ENCODE data around the gene ANTXRL. TPM values are rescaled to one million over a fixed set of nuclear protein-coding genes. Genes with fewer than 3 reads are reported as not detected.

The ANTXRL gene
- total and polyA plus RNA-seq, 3 experiments from 2014 or later = not detected

- CTCF ChIA-PET = no interaction called here
- Mint-ChIP-seq H3K36me3 (no peaks in the 10 kb centered on the region), H3K4me1 (peaks cover 6 to 19% (median 18%) of the 10 kb centered on the region in 3 donors), H3K27ac (peak overlapping the region in 1 of 8 donors; percentile 8), H3K27me3 (peaks cover 0 to 4% of the 10 kb centered on the region in 2 donors), H3K4me3 (no peak overlapping the region), H3K9me3 (no peaks in the 10 kb centered on the region)
- H3K27ac ChIP-seq (ENCODE audit: low read depth, low read length) = no peak overlapping the region
- H3K4me1 ChIP-seq (ENCODE audit: insufficient read depth, low read length) = peaks cover 16% of the 10 kb centered on the region
- peaks cover 4% of the 10 kb centered on the region for H3K27me3 ChIP-seq (ENCODE audit: insufficient read depth, low read length, poor library complexity, severe bottlenecking)
- POLR2A ChIA-PET = no interaction called here
- peak in 1 of 5 donors; percentile 26 for DNase-seq
- H3K4me3 ChIP-seq (ENCODE audit: low read length) = no peak overlapping the region
- H3K36me3 ChIP-seq (ENCODE audit: insufficient read depth, low read length) = no peaks in the 10 kb centered on the region
- H3K9me3 ChIP-seq (ENCODE audit: low read length) = no peaks in the 10 kb centered on the region
Measured at GRCh38 chr10:46287846-46288477, 1.2 kb downstream of the ANTXRL start.

GRCh38 chr10:46288601-46289206, 1.9 kb downstream of the ANTXRL start:
- peaks cover 6 to 12% (median 11%) of the 10 kb centered on the region in 3 donors for H3K4me1 Mint-ChIP-seq
- Histone ChIP-seq H3K27ac (ENCODE audit: low read depth, low read length) (no peak overlapping the region), H3K36me3 (ENCODE audit: insufficient read depth, low read length) (no peaks in the 10 kb centered on the region), H3K4me3 (ENCODE audit: low read length) (no peak overlapping the region), H3K9me3 (ENCODE audit: low read length) (no peaks in the 10 kb centered on the region), H3K27me3 (ENCODE audit: insufficient read depth, low read length, poor library complexity, severe bottlenecking) (peaks cover 3% of the 10 kb centered on the region), H3K4me1 (ENCODE audit: insufficient read depth, low read length) (peaks cover 11% of the 10 kb centered on the region)
- H3K36me3 Mint-ChIP-seq = no peaks in the 10 kb centered on the region
- POLR2A ChIA-PET = no interaction called here
- no peak overlapping the region for H3K27ac Mint-ChIP-seq
- CTCF ChIA-PET = no interaction called here
- H3K9me3 Mint-ChIP-seq = no peaks in the 10 kb centered on the region
- no peak overlapping the region for H3K4me3 Mint-ChIP-seq
- H3K27me3 Mint-ChIP-seq = peaks cover 0 to 4% of the 10 kb centered on the region in 2 donors
- peak in 1 of 5 donors; percentile 20 for DNase-seq

GRCh38 chr10:46289209-46289810, 2.5 kb downstream of the ANTXRL start:
- Histone ChIP-seq H3K27me3 (ENCODE audit: insufficient read depth, low read length, poor library complexity, severe bottlenecking) (no peaks in the 10 kb centered on the region), H3K9me3 (ENCODE audit: low read length) (no peaks in the 10 kb centered on the region), H3K4me1 (ENCODE audit: insufficient read depth, low read length) (peaks cover 5% of the 10 kb centered on the region), H3K27ac (ENCODE audit: low read depth, low read length) (no peak overlapping the region), H3K36me3 (ENCODE audit: insufficient read depth, low read length) (no peaks in the 10 kb centered on the region), H3K4me3 (ENCODE audit: low read length) (no peak overlapping the region)
- Mint-ChIP-seq H3K27me3 (peaks cover 0 to 4% of the 10 kb centered on the region in 2 donors), H3K4me3 (peak overlapping the region in 1 of 7 donors; percentile 67), H3K9me3 (no peaks in the 10 kb centered on the region), H3K36me3 (no peaks in the 10 kb centered on the region), H3K27ac (no peak overlapping the region), H3K4me1 (peaks cover 3 to 6% (median 5%) of the 10 kb centered on the region in 3 donors)
- ChIA-PET CTCF (no interaction called here), POLR2A (no interaction called here)
- peak in 1 of 5 donors; percentile 15 for DNase-seq

GRCh38 chr10:46290101-46290886, 3.5 kb downstream of the ANTXRL start:
- Histone ChIP-seq H3K27ac (ENCODE audit: low read depth, low read length) (no peak overlapping the region), H3K36me3 (ENCODE audit: insufficient read depth, low read length) (no peaks in the 10 kb centered on the region), H3K9me3 (ENCODE audit: low read length) (no peaks in the 10 kb centered on the region), H3K27me3 (ENCODE audit: insufficient read depth, low read length, poor library complexity, severe bottlenecking) (no peaks in the 10 kb centered on the region), H3K4me1 (ENCODE audit: insufficient read depth, low read length) (peaks cover under 1% of the 10 kb centered on the region), H3K4me3 (ENCODE audit: low read length) (no peak overlapping the region)
- Mint-ChIP-seq H3K27ac (no peak overlapping the region), H3K9me3 (no peaks in the 10 kb centered on the region), H3K36me3 (no peaks in the 10 kb centered on the region), H3K4me3 (peak overlapping the region in 1 of 7 donors; percentile 34), H3K4me1 (peaks cover 1 to 2% (median 1%) of the 10 kb centered on the region in 3 donors), H3K27me3 (peaks cover 0 to 4% of the 10 kb centered on the region in 2 donors)
- CTCF ChIA-PET = no interaction called here
- DNase-seq = peak in 1 of 5 donors; percentile 21
- POLR2A ChIA-PET = no interaction called here

GRCh38 chr10:46291817-46292572, 5.2 kb downstream of the ANTXRL start:
- Histone ChIP-seq H3K9me3 (ENCODE audit: low read length) (no peaks in the 10 kb centered on the region), H3K4me3 (ENCODE audit: low read length) (no peak overlapping the region), H3K36me3 (ENCODE audit: insufficient read depth, low read length) (no peaks in the 10 kb centered on the region), H3K27me3 (ENCODE audit: insufficient read depth, low read length, poor library complexity, severe bottlenecking) (no peaks in the 10 kb centered on the region), H3K27ac (ENCODE audit: low read depth, low read length) (no peak overlapping the region), H3K4me1 (ENCODE audit: insufficient read depth, low read length) (no peaks in the 10 kb centered on the region)
- ChIA-PET CTCF (no interaction called here), POLR2A (no interaction called here)
- peaks cover 0 to 3% of the 10 kb centered on the region in 2 donors for H3K27me3 Mint-ChIP-seq
- peak overlapping the region in 2 of 8 donors; percentile 7 to 25 for H3K27ac Mint-ChIP-seq
- H3K9me3 Mint-ChIP-seq = no peaks in the 10 kb centered on the region
- H3K4me1 Mint-ChIP-seq = no peaks in the 10 kb centered on the region
- peak in 1 of 5 donors; percentile 30 for DNase-seq
- H3K36me3 Mint-ChIP-seq = no peaks in the 10 kb centered on the region
- no peak overlapping the region for H3K4me3 Mint-ChIP-seq

GRCh38 chr10:46292573-46293023, 5.8 kb downstream of the ANTXRL start:
- no peaks in the 10 kb centered on the region for H3K4me1 Mint-ChIP-seq
- H3K4me1 ChIP-seq (ENCODE audit: insufficient read depth, low read length) = no peaks in the 10 kb centered on the region
- H3K4me3 Mint-ChIP-seq = no peak overlapping the region
- H3K9me3 Mint-ChIP-seq = no peaks in the 10 kb centered on the region
- H3K4me3 ChIP-seq (ENCODE audit: low read length) = no peak overlapping the region
- POLR2A ChIA-PET = no interaction called here
- no peaks in the 10 kb centered on the region for H3K27me3 ChIP-seq (ENCODE audit: insufficient read depth, low read length, poor library complexity, severe bottlenecking)
- no peaks in the 10 kb centered on the region for H3K36me3 Mint-ChIP-seq
- no peak overlapping the region for H3K27ac ChIP-seq (ENCODE audit: low read depth, low read length)
- CTCF ChIA-PET = no interaction called here
- peak overlapping the region in 2 of 8 donors; percentile 7 to 25 for H3K27ac Mint-ChIP-seq
- no peak for DNase-seq
- H3K36me3 ChIP-seq (ENCODE audit: insufficient read depth, low read length) = no peaks in the 10 kb centered on the region
- H3K9me3 ChIP-seq (ENCODE audit: low read length) = no peaks in the 10 kb centered on the region
- H3K27me3 Mint-ChIP-seq = peaks cover 0 to 3% of the 10 kb centered on the region in 2 donors

GRCh38 chr10:46293228-46293627, 6.4 kb downstream of the ANTXRL start:
- no peak overlapping the region for H3K4me3 Mint-ChIP-seq
- H3K9me3 ChIP-seq (ENCODE audit: low read length) = no peaks in the 10 kb centered on the region
- peaks cover 1% of the 10 kb centered on the region for H3K4me1 ChIP-seq (ENCODE audit: insufficient read depth, low read length)
- no peak for DNase-seq
- ChIA-PET CTCF (no interaction called here), POLR2A (no interaction called here)
- no peak overlapping the region for H3K27ac ChIP-seq (ENCODE audit: low read depth, low read length)
- no peaks in the 10 kb centered on the region for H3K36me3 ChIP-seq (ENCODE audit: insufficient read depth, low read length)
- no peaks in the 10 kb centered on the region for H3K36me3 Mint-ChIP-seq
- H3K27me3 ChIP-seq (ENCODE audit: insufficient read depth, low read length, poor library complexity, severe bottlenecking) = no peaks in the 10 kb centered on the region
- H3K9me3 Mint-ChIP-seq = no peaks in the 10 kb centered on the region
- peak overlapping the region in 1 of 8 donors; percentile 2 for H3K27ac Mint-ChIP-seq
- H3K27me3 Mint-ChIP-seq = peaks cover 0 to 3% of the 10 kb centered on the region in 2 donors
- no peak overlapping the region for H3K4me3 ChIP-seq (ENCODE audit: low read length)
- peaks cover 3 to 5% (median 4%) of the 10 kb centered on the region in 3 donors for H3K4me1 Mint-ChIP-seq
